HG03175 (cell line): ENCODE data around the gene DAO.

Source experiments
- ATAC-seq: cut with Tn5 transposase; IDR thresholded peaks from one replicate; pipeline ENCODE4 v1.9.1; 2021; ENCODE audit warnings: mild to moderate bottlenecking, moderate library complexity; ENCODE audit not compliant: unreplicated experiment

Gene DAO

GRCh38 chr12:108918206-108918605, 38.3 kb downstream of the DAO start:
- no peak for ATAC-seq

- ATAC-seq = no peak
These were observed 39.2 kb downstream of the DAO start for GRCh38 chr12:108918960-108919642.

- ATAC-seq = no peak
These were observed 42.1 kb downstream of the DAO start for GRCh38 chr12:108921946-108922345.

- ATAC-seq = no peak
These were observed 43.0 kb downstream of the DAO start for GRCh38 chr12:108922918-108923317.

- ATAC-seq = no peak
These were observed 48.8 kb downstream of the DAO start for GRCh38 chr12:108928695-108929094.

GRCh38 chr12:108930155-108930554, 50.3 kb downstream of the DAO start:
- ATAC-seq = no peak

GRCh38 chr12:108930756-108931155, 50.9 kb downstream of the DAO start:
- ATAC-seq = no peak

GRCh38 chr12:108933949-108934348, 54.1 kb downstream of the DAO start:
- no peak for ATAC-seq

- no peak for ATAC-seq
These were observed 55.4 kb downstream of the DAO start for GRCh38 chr12:108935159-108935763.

- ATAC-seq = no peak
These were observed 58.5 kb downstream of the DAO start for GRCh38 chr12:108938247-108938924.

GRCh38 chr12:108939594-108939993, 59.7 kb downstream of the DAO start:
- no peak for ATAC-seq

- ATAC-seq = no peak
These were observed 60.2 kb downstream of the DAO start for GRCh38 chr12:108940138-108940537.

- no peak for ATAC-seq
These were observed 67.2 kb downstream of the DAO start for GRCh38 chr12:108947097-108947496.

GRCh38 chr12:108948367-108948766, 68.5 kb downstream of the DAO start:
- ATAC-seq = no peak

- ATAC-seq = no peak
These were observed 70.1 kb downstream of the DAO start for GRCh38 chr12:108949976-108950375.
